HG02885 (cell line): ENCODE results near the gene NCBP2.

Experiments
- ATAC-seq: cut with Tn5 transposase; IDR thresholded peaks from one replicate; pipeline ENCODE4 v1.9.1; 2021; ENCODE audit warnings: mild to moderate bottlenecking; ENCODE audit not compliant: unreplicated experiment, poor library complexity

Gene NCBP2

GRCh38 chr3:196889844-196890708, 52.3 kb downstream of the NCBP2 start:
- ATAC-seq = no peak

GRCh38 chr3:196886144-196886543, 56.2 kb downstream of the NCBP2 start:
- ATAC-seq = no peak
